AG09319 (cell line): Measurements from ENCODE around the gene SMYD3.

Experiments
- DNase-seq: peaks from one replicate; pipeline ENCODE4 v3.0.0-alpha.2; 2010; ENCODE audit warnings: low read depth; ENCODE audit errors: extremely low read depth
- TF ChIP-seq, protein P1 (sequence below): IDR thresholded peaks from 2 replicates; pipeline ENCODE4 v1.5.1; 2011; ENCODE audit warnings: low read depth, mild to moderate bottlenecking, inconsistent platforms, low read length, moderate library complexity

Gene SMYD3

DNA sequence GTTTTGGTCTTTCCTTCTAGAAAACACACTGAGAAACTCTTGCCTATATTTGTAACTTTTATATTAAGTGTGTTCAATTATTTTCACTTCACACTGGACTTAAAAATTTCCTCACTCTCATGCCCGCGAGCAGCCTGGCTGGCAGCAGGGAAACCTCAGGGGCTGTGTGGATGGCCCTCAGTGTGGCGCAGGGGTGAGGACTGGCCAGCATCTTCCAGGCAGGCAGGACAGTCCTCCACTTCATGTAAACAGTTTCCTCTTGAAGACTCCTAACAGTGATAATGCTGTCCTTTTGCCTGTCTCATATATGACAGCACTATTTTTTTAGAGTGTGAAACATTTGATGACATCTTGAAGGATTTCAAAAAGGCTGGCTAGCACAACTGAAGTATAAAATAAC, 733.7 kb downstream of the SMYD3 start:
- DNase-seq: no peak
- TF ChIP-seq, protein P1, sequence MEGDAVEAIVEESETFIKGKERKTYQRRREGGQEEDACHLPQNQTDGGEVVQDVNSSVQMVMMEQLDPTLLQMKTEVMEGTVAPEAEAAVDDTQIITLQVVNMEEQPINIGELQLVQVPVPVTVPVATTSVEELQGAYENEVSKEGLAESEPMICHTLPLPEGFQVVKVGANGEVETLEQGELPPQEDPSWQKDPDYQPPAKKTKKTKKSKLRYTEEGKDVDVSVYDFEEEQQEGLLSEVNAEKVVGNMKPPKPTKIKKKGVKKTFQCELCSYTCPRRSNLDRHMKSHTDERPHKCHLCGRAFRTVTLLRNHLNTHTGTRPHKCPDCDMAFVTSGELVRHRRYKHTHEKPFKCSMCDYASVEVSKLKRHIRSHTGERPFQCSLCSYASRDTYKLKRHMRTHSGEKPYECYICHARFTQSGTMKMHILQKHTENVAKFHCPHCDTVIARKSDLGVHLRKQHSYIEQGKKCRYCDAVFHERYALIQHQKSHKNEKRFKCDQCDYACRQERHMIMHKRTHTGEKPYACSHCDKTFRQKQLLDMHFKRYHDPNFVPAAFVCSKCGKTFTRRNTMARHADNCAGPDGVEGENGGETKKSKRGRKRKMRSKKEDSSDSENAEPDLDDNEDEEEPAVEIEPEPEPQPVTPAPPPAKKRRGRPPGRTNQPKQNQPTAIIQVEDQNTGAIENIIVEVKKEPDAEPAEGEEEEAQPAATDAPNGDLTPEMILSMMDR: no peak

DNA sequence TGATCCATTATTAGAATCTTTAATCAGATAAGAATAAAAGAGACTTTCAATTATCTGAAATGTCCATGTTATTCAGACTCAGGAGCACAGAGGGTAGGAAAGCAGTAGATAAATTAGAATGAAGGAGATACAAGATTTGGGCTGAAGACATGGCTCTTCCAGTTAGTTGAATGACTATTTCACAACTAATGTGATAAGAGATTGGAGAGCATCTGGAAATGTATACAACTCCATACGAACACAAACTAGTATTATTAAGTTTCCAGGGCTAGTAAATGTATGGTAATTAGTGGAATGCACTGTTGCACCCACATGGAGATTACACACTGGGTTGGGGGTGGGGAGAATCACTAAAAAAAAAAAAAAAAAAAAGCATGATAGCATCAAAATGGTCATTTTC, 734.3 kb downstream of the SMYD3 start:
- TF ChIP-seq, protein P1: no peak
- DNase-seq: no peak

DNA sequence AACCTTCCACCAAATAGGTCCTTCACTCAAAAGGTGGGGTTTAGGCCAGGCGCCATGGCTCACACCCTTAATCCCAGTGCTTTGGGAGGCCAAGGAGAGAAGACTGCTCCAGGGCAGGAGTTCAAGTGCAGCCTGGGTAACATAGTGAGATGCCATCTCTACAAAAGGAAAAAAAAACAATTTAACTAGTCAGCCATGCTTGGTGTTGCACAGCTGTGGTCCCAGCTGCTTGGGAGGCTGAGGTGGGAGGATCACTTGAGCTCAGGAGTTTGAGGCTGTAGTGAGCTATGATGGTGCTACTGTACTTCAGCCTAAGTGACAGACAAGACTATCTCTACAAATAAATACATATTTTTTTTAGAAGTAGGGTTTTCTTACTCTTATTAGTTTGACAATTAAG, 734.8 kb downstream of the SMYD3 start:
- DNase-seq: no peak
- TF ChIP-seq, protein P1: no peak

DNA sequence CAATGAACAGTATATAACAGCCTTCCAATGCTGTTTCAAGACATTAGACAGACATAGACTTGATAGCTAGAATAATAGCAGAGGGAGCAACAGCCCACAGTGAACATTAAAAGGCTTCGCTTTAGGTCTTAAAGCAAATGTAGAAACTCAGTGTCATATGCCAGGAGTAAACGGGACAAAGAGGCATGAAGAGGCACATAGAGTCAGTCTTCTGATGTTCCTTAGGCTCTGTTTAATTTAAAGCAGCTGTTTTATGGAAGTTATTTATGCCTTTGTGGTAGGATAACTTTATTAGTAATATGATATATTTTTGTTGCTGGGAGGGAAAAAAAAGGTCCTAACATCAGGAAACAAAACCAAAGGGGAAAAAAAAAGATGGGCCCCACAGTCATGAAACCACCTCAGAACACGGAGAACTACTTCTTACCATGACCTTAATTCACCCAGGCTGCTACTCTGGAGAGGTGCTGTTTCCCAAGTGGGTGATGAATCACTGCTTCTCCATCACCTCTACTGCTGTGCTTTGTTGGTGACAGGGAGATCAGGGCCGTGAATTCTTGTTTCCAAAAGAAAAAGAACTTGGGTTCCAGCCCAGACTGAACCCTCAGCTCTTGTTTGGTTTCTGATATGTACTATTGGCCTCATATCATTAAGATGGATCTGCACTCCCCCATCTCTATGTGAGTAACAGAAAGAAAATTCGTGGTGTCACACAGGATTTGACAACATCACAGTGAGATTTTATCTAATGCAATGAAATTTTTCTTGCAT, 735.4 kb downstream of the SMYD3 start:
- DNase-seq: peak; percentile 80
- TF ChIP-seq, protein P1: no peak

DNA sequence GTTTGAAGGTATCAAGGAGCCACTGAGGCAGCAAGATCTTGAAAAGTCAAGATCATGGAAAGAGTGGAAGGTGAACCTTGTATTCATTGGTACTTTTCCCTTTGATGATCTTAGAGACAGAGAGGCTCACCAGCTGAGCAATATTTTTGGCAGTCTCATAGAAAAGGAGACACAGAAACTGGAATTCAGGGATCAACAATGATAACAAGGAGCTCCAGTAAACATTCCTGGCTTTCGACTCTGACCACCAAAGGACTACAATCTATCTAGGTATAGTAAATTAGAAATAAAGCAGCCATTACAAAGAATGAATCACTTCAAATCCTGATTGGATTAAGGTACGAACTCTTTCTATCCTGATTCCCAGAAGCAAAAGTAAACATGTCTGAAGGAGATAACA, 736.9 kb downstream of the SMYD3 start:
- no peak for DNase-seq
- TF ChIP-seq, protein P1: no peak

DNA sequence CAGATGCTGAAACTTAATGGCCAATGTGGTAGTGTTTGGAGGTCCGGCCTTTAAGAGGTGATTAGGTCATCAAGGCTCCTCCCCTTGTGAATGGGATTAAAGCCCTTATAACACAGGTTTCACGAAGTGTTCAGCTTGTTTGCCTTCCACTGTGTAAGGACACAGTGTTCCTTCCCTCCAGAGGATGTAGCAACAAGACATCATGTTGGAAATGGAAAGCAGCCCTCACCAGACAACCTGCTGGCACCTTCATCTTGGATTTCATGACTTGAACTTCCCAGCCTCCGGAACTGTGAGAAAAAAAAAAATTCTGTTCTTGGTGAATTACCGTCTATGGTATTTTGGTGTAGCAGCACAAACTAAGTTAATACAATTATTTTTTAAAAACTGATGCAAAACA, 738.5 kb downstream of the SMYD3 start:
- no peak for DNase-seq
- TF ChIP-seq, protein P1: no peak

DNA sequence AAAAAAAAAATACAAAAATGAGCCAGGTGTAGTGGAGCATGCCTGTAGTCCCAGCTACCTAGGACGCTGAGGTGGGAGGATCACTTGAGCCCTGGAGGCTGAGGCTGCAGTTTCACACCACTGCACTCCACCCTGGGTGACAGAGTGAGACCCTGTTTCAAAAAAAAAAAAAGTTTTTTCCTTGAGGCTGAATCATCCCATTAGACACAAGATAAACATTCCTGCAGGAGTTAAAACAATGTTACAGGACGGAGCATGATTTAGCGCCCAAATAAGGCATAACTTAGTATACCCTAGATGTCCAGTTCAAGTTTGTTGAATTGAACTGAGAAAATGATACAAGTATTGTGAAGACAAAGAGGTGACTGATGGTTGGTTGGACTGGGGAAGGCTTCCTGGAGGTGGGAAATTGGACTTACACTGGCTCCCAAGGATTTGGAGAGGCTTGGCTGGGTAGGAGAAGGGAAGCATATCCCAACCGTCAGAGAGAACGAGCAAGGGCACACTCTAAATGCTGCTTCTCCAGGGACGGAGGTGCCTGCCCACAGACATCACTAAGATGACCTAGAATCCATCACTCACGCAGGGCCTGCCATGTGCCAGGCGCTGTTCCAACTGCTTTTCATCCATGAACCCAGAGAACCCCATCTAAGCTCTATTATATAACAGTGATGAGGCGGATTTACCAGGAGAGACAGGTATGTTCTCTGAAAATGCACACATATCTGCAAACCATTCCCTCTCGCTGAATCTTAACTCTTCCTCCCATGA, 741.7 kb downstream of the SMYD3 start:
- TF ChIP-seq, protein P1: no peak
- DNase-seq: no peak
